PC-3 (cell line): Measurements from ENCODE around the gene SAMD10.

Experiments used
- EZH2 ChIP-seq: fragments of 300-600 bp; sonication (generic); IDR thresholded peaks from one replicate; pipeline ENCODE4 v1.6.1; 2017; ENCODE audit warnings: antibody characterized with exemption, mild to moderate bottlenecking, low read length; ENCODE audit not compliant: unreplicated experiment
- EZH2phosphoT487 ChIP-seq: fragments of 300-600 bp; sonication (generic); IDR thresholded peaks from 2 replicates; pipeline ENCODE4 v1.6.1; 2018; ENCODE audit warnings: mild to moderate bottlenecking, antibody characterized with exemption, low read length, borderline replicate concordance
- TF ChIP-seq, protein P1 (sequence below): fragments of 300-600 bp; sonication (generic); conservative IDR thresholded peaks from 2 replicates; pipeline ENCODE4 v1.5.1; 2017; ENCODE audit warnings: antibody characterized with exemption, low read depth, mild to moderate bottlenecking, low read length

DNA sequence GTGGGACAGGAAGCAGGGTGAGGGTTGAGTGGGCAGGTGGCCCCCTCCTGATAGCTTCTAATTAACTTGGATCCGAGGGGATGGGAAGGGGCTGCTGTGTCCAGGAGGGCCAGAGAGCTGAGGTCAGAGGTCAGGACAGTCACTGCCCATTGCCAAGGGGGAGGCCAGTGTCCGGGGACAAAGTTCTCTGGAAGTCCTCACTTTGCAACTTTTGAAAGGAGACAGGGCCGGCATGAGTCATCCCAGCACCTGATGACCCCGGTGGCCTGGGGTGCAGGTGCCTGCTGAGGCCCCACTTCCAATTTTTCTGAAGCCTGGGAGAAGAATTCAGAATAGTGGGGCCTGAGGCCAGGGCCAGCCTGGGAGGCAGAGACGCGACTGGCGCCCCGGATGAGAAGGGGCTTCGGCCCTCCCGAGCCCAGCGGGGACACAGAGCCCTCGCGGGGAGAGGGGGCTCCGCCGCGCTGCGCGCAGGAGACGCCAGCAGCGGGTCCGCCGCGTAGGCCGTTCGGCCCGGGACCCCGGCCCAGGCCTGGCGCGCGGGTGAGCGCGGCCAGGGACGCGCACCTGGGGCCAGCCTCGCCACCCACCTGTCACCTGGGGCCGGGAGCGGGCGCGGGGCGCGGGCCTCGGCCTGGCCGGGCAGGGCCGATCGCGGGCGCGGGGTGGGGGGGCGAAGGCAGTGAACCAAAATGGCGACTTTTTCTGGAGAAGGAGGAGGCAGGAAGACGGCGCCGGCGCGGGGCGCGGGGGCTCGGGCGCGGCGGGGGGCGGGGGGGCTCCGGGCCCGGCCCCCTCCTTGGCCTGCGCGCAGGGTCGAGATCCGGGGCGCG lies 10.3 kb downstream of the SAMD10 start:
- TF ChIP-seq, protein P1, sequence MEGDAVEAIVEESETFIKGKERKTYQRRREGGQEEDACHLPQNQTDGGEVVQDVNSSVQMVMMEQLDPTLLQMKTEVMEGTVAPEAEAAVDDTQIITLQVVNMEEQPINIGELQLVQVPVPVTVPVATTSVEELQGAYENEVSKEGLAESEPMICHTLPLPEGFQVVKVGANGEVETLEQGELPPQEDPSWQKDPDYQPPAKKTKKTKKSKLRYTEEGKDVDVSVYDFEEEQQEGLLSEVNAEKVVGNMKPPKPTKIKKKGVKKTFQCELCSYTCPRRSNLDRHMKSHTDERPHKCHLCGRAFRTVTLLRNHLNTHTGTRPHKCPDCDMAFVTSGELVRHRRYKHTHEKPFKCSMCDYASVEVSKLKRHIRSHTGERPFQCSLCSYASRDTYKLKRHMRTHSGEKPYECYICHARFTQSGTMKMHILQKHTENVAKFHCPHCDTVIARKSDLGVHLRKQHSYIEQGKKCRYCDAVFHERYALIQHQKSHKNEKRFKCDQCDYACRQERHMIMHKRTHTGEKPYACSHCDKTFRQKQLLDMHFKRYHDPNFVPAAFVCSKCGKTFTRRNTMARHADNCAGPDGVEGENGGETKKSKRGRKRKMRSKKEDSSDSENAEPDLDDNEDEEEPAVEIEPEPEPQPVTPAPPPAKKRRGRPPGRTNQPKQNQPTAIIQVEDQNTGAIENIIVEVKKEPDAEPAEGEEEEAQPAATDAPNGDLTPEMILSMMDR = no peak
- TF ChIP-seq EZH2 = no peak
- no peak for TF ChIP-seq EZH2phosphoT487
